ENCODE data around the gene LRIG2.
A peak's percentile ranks its signal among the peaks of the same experiment; 100 is the strongest.
"Not testable (repeated sequence)": the region's sequence is repeated elsewhere in the genome, so short reads cannot be mapped to it uniquely, and the experiment has no call there.

Gene LRIG2

DNA sequence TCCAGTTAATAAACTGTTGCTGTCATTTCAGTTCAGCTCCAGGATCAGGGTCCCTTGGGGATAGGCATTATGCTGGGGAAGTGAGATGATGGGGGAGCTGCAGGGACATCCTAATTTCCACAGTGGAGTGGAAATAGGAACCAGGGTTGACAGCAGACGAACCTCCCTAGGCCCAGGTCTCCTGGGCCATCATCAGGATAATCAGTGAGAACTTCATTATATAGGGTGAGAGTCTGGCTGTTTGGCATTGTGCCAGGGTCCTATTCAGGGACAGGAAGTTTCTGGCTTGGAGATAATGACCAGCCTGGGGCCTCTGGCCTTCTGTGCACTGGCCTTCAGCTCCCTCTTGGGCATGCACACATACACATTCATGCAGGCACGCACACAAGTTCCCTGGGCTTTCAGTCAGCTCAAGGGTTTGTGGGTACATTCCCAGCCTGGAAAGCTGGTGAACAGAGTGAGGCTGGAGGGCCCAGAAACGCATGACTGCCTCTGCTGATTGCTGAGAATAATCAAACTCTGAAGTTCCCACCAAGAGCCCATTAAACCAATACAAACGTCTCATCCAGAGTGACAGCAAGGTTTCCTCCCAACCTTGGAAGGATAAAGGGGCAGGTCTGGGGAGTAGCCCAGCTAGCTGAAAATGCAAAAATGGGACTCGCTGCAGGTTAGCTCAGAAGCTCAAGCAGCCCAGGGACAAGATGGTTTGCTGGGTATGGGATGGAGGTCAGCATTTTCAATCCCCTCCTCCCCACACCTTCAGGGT, 13.9 kb upstream of the LRIG2 start:
- peak; percentile 59 for DNase-seq

GRCh38 chr1:113063456-113063855, 9.5 kb upstream of the LRIG2 start:
- DNase-seq = not testable (repeated sequence)

GRCh38 chr1:113072141-113072756, 749 bp upstream of the LRIG2 start:
- no peak for DNase-seq

DNA sequence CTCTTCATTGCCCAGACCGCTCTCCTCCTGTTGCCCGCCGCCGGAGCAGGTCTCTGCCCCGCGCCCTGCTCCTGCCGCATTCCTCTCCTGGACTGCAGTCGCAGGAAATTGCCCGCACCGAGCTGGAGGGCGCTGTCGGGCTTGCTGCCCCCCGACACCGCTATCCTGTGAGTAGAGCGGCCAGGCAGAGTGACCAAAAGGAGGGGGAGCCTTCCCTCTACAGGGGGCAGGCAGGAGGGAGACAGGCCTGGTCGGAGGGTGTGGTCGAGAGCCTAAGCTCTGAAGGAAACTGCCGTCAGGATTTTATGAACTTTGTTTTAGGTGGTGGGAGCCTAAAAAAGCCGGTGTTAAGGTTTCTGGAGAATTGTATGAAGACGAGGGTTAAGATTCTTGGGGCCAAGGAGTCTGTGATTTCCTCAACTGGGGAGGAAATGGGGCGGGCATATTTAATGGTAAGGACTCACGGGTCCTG, 517 bp downstream of the LRIG2 start:
- DNase-seq = peak; percentile 89

DNA sequence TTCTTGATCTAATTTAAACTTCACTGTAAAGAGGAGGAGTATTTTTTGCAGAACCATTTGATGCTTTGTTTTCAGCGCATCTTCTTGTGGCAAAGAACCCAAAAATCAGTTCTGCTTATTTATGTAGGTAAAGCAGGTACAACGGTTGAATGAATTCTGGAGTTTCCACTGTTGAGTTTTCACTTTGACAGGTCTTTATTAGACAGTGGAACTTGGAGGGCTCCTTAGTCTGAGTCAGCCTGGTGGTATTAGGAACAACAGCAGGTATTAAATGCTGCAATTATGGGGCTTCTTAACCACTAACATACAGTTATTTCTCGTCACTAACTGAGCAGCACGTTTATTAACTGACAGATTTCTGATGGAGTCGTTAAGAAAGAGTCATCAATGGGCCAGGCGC, 1.2 kb downstream of the LRIG2 start:
- DNase-seq = no peak

GRCh38 chr1:113077978-113078377, 5.0 kb downstream of the LRIG2 start:
- DNase-seq = not testable (repeated sequence)

DNA sequence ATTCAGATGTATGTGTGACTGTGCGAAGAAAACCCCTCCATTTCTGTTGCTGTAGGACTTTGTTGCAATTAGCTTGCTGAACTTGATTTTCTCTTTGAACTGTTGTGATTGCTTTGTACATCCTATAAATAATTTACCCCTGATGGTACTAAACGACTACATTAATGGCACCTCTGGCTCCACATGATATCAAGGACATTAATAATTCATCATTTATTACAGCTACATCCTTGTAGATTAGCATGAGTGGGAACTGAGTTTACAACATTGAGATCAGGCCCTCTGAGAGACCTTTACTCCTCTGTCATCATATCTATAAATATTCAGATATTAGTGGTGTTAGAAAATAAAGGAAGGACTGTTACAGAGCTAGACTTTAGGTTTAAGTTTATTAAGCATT, 13.5 kb downstream of the LRIG2 start:
- no peak for DNase-seq

- DNase-seq = no peak
Observed at GRCh38 chr1:113088972-113089371, 16.0 kb downstream of the LRIG2 start.

DNA sequence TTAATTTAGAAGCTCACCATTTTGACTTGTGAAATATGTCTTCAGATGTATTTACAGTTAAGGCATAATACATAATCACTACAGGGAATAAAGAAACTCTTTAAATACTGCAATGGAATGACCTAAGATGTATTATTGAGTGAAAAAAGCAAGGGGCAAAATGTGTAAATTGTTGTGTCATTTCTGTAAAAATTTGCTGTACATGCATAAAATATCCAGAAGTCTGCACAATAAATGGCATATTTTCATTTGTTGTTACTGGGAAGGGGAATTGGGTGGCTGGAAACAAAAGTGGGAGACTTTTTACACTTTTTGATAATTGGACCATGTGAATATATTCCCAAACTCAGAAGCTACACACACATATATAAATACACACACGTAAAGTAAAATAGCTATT, 17.1 kb downstream of the LRIG2 start:
- DNase-seq = no peak

GRCh38 chr1:113091988-113092594, 19.1 kb downstream of the LRIG2 start:
- no peak for DNase-seq

DNA sequence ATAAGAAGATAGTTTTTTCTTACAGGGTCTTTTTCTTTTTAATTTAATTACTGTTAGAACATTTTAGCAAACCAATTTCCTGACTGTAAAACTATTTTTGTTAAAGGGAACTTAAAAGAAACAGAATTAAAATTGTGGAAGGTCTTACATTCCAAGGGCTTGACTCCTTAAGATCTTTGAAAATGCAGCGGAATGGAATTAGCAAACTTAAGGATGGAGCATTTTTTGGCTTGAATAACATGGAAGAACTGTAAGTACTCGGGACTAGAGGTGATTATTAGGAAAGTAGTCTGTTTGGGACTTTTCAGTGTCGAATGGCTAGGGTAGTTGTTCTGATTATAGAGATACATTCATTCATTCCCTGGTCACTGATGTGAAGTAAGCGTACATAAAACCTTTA, 21.5 kb downstream of the LRIG2 start:
- no peak for DNase-seq

DNA sequence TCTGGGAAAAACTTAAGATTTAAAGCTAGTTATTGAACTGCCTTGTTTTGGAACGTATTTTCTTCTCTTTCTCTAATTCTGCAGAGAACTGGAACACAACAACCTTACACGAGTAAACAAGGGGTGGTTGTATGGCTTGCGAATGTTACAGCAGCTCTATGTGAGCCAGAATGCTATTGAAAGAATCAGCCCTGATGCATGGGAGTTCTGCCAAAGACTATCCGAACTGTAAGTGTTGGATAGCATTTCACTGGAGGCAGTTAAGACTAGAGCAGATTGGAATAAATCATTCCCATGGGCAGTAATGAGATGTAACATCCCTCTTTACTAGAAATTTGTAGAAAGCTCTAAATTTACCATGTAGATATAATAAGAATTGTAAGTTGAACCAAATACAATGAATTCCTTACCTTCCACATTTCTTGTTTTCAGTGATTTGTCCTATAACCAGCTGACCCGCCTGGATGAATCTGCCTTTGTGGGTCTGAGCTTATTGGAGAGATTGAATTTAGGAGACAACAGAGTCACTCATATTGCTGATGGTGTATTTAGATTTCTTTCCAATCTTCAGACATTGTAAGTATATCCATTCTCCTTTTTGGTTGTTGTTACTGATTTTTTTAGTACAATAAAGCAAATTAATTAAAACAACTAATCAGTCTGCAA, 22.9 kb downstream of the LRIG2 start:
- no peak for DNase-seq

DNA sequence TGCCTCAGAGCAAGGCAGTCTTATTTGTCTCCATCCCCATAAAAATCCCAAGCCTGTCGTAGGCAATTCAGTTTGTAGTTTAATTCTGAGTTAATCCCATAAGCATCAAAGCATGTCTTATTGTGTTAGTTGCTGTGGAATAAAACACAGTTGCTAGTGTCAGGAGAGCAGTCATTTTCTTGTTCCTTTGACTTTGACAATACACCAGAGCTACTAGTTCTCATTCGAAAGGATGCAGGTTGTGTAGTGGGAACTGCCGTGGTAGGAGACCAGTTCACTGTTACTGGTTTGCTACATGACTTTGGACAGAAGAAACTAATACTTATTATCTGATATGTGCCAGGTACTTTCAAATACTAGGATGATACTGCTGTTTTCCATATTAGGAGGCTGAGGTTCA, 23.5 kb downstream of the LRIG2 start:
- DNase-seq = no peak

GRCh38 chr1:113101588-113101987, 28.6 kb downstream of the LRIG2 start:
- no peak for DNase-seq

DNA sequence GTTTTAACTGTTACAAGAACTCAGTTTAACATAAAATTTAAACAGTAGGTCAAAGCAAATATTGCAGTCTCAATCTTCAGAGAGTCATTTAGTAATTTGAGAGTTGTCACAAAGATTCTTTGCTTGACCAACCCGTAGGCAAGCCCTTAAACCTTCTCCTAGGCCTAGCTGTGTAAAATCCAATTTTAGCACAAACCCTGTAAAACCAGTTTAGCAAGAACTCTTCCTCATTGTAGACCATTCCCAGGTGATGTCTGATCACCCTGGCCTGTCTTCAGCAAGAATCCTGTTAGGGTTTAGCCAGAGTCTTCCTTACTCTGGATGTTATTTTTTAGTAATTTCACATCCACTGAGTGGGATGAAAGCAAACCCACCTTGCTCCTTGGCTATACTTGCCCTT, 30.1 kb downstream of the LRIG2 start:
- no peak for DNase-seq

- no peak for DNase-seq
Observed at GRCh38 chr1:113103977-113104376, 31.0 kb downstream of the LRIG2 start.

DNA sequence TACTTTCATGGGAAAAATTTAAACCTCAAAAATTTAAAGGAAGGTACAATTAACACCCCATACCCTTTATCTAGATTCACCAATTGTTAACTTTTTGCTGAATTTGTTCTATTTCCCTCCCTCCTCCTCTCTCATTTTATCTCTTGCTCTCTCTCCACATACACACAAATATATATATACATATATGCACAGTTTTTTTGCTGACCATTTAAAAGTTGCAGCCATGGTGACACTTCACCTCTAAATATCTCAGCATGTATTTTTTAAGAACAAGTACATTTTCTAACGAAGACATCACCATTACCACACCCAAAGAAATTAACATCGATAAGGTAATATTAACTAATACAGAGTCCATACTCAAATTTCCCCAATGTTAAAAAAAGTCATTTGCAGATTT, 33.9 kb downstream of the LRIG2 start:
- no peak for DNase-seq

DNA sequence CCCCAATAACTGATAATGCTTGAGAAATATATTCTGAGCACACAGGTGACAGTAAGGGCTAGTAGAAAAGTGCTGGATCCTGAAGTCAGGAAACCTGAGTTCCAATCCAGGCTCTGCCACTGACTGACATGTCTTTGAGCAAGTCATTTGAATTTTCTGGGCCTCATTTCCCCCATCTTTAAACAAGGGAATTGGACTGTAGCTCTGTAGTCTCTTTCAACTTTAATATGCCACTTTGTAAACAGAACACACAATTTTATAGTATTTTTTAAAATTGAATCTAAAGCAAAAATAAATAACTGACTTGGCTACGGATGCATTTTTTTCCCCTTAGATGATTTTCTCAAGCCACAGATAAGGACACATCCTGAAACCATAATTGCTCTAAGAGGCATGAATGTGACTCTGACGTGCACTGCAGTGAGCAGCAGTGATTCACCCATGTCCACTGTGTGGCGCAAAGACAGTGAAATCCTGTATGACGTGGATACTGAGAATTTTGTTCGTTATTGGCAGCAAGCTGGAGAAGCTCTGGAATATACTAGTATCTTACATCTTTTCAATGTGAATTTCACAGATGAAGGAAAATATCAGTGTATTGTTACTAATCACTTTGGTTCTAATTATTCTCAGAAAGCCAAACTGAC, 37.0 kb downstream of the LRIG2 start:
- DNase-seq = peak; percentile 65

- no peak for DNase-seq
Observed at GRCh38 chr1:113118266-113118665, 45.3 kb downstream of the LRIG2 start.

DNA sequence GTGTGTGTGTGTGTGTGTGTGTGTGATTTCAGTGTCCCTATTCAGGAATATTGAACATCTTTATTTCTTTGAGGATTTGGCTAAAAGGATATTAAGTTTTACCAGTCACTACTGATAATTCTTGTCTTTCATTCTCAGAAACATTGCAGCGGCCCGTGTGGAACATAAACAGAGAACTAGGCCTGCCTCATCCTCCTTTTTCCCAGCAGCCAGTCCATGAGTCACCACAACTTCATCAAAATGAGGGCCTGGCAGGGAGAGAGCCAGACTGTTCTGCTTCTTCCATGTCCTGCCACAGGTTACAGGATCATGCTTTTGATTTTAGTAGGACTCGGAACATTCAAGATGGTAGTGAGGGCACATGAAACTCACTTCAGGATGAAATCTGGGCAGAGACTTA, 50.7 kb downstream of the LRIG2 start:
- DNase-seq = peak; percentile 63

- DNase-seq = no peak
Observed at GRCh38 chr1:113124366-113124765, 51.4 kb downstream of the LRIG2 start.

DNA sequence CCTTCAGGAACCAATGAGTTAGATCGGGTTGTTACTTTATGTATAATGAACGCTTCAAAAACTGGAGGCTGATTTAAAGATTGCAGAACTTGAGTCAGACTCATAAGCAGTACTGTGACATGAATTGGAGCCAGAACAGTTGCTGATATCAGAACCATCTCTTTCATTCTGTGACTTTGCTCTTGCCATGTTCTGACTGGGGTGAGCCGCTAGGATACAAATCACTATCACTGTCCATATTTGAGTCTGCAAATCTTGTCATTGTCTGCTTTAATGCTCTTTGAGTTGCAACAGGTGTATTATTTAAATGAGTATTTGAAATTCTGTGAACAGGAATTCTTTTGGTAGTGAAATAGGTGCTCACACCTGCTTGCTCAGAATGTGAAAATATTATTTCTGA, 52.5 kb downstream of the LRIG2 start:
- no peak for DNase-seq

- DNase-seq = no peak
Observed at GRCh38 chr1:113126207-113126606, 53.2 kb downstream of the LRIG2 start.

Data from islet precursor cell (in vitro differentiated cells).